GM12878 (cell line): ENCODE results near the gene TM4SF18. TPM values are rescaled to one million over a fixed set of nuclear protein-coding genes. Genes with fewer than 3 reads are reported as not detected.

Experiments
- ATAC-seq: fragments of 200-7000 bp; cut with Tn5 transposase; 3 replicates; pipeline ENCODE4 v1.9.1; 2020; ENCODE audit warnings: mild to moderate bottlenecking, moderate library complexity
- BruUV-seq: library from RNA; stranded (reverse); fragments of 400-500 nt; replicated peaks from 2 replicates; lab custom pipeline; 2021; lab: Mats Ljungman, UMichigan
- CTCF ChIA-PET: fragments of 300-600 bp; sonication (Branson Sonifier 250); formaldehyde crosslinking; extraction: SDS; loops from one replicate; lab custom pipeline; 2021; ENCODE audit warnings: inconsistent platforms; lab: Yijun Ruan, JAX
- POLR2A ChIA-PET: fragments of 350-600 bp; formaldehyde crosslinking; extraction: SDS; loops from one replicate; lab custom pipeline; 2021; ENCODE audit warnings: inconsistent platforms; lab: Charles Lee
- RAD21 ChIA-PET: fragments of 300-600 bp; sonication (Branson Sonifier 250); formaldehyde crosslinking; loops from one replicate; lab custom pipeline; 2023; ENCODE audit warnings: antibody characterized with exemption; ENCODE audit not compliant: unreplicated experiment; lab: Charles Lee
- SMC1A ChIA-PET: fragments of 300-600 bp; sonication (Branson Sonifier 250); formaldehyde crosslinking; loops from one replicate; lab custom pipeline; 2023; ENCODE audit not compliant: unreplicated experiment, uncharacterized antibody; lab: Charles Lee
- DNase-seq: peaks from one replicate; pipeline ENCODE4 v3.0.0-alpha.2; 2011; ENCODE audit warnings: low read depth, low spot score
- FAIRE-seq: peaks from 3 replicates; lab custom pipeline; 2011; peaks lifted over from hg19 to GRCh38; lab: Jason Lieb, UNC
- H2AFZ ChIP-seq: 2 replicates; pipeline ENCODE4 v1.6.0; 2011; ENCODE audit warnings: low read depth, low read length, control low read depth; ENCODE audit not compliant: control insufficient read depth
- H3K27ac ChIP-seq: 2 replicates; pipeline ENCODE4 v1.5.1; 2011; ENCODE audit warnings: control low read depth; ENCODE audit not compliant: control insufficient read depth, insufficient read depth
- H3K27me3 ChIP-seq, 2 experiments: replicated peaks in 1 of 2; 2 replicates each; pipeline versions ENCODE4 v1.6.0 to v1.6.1; 2011; ENCODE audit warnings: low read length in 1 of 2; ENCODE audit not compliant: control insufficient read depth in 2 of 2, insufficient read depth in 2 of 2
- H3K36me3 ChIP-seq, 2 experiments: 2 replicates each; pipeline ENCODE4 v1.5.1; 2011; ENCODE audit warnings: low read length in 1 of 2; ENCODE audit not compliant: control insufficient read depth in 2 of 2, insufficient read depth in 2 of 2
- H3K4me1 ChIP-seq: 2 replicates; pipeline ENCODE4 v1.6.1; 2011; ENCODE audit warnings: mild to moderate bottlenecking, low read length, moderate library complexity, mixed read lengths; ENCODE audit not compliant: control insufficient read depth, insufficient read depth
- H3K4me2 ChIP-seq: 2 replicates; pipeline ENCODE4 v1.6.0; 2011; ENCODE audit warnings: control low read depth; ENCODE audit not compliant: control insufficient read depth, insufficient read depth
- H3K4me3 ChIP-seq: fragments of 200-600 bp; sonication (generic); 2 replicates; pipeline ENCODE4 v1.5.1; 2016
- H3K79me2 ChIP-seq: 2 replicates; pipeline ENCODE4 v1.6.0; 2011; ENCODE audit warnings: low read length; ENCODE audit not compliant: control insufficient read depth, insufficient read depth
- H3K9ac ChIP-seq: 2 replicates; pipeline ENCODE4 v1.8.0; 2011; ENCODE audit warnings: low read length, control low read depth, mixed read lengths; ENCODE audit not compliant: control insufficient read depth, insufficient read depth
- H3K9me3 ChIP-seq: replicated peaks from 3 replicates; pipeline ENCODE4 v1.5.1; 2011; ENCODE audit warnings: mild to moderate bottlenecking, low read length; ENCODE audit not compliant: control insufficient read depth, insufficient read depth
- H4K20me1 ChIP-seq: 2 replicates; pipeline ENCODE4 v1.6.0; 2011; ENCODE audit not compliant: control insufficient read depth, insufficient read depth
- ATF7 ChIP-seq: fragments of 450-650 bp; IDR thresholded peaks from 2 replicates; pipeline ENCODE4 v1.6.1; 2016; ENCODE audit warnings: low read depth, mild to moderate bottlenecking
- BMI1 ChIP-seq: fragments of 450-650 bp; IDR thresholded peaks from 2 replicates; pipeline ENCODE4 v1.6.1; 2016; ENCODE audit warnings: mild to moderate bottlenecking, moderate library complexity, borderline replicate concordance
- CEBPB ChIP-seq, 2 experiments: fragments of 150-350 bp in 1 of 2; IDR thresholded peaks; 2 replicates each; pipeline ENCODE4 v1.6.1; 2012 to 2014; ENCODE audit warnings: low read depth in 2 of 2, low read length in 2 of 2, borderline replicate concordance in 1 of 2, inconsistent platforms in 1 of 2
- CHD4 ChIP-seq: fragments of 200-600 bp; sonication (generic); IDR thresholded peaks from 2 replicates; pipeline ENCODE4 v1.6.1; 2016; ENCODE audit warnings: mild to moderate bottlenecking
- ESRRA ChIP-seq: IDR thresholded peaks from 2 replicates; pipeline ENCODE4 v1.6.1; 2012; ENCODE audit warnings: mild to moderate bottlenecking, low read length, improper control_type of control experiment
- IRF4 ChIP-seq: IDR thresholded peaks from 2 replicates; pipeline ENCODE4 v1.6.1; 2011; ENCODE audit warnings: low read depth, low read length
- KDM1A ChIP-seq: fragments of 200-600 bp; sonication (generic); IDR thresholded peaks from 2 replicates; pipeline ENCODE4 v1.6.1; 2016; ENCODE audit warnings: borderline replicate concordance
- LARP7 ChIP-seq: fragments of 450-650 bp; IDR thresholded peaks from 2 replicates; pipeline ENCODE4 v1.6.1; 2017; ENCODE audit warnings: mild to moderate bottlenecking
- NFIC ChIP-seq: IDR thresholded peaks from 2 replicates; pipeline ENCODE4 v1.6.1; 2012; ENCODE audit warnings: low read depth, mild to moderate bottlenecking, inconsistent platforms, low read length, moderate library complexity
- SIN3A ChIP-seq: IDR thresholded peaks from 2 replicates; pipeline ENCODE4 v1.6.1; 2012; ENCODE audit warnings: low read depth, low read length, improper control_type of control experiment
- SPI1 ChIP-seq: IDR thresholded peaks from 2 replicates; pipeline ENCODE4 v1.6.1; 2011; ENCODE audit warnings: low read depth, mild to moderate bottlenecking, low read length, moderate library complexity, borderline replicate concordance; ENCODE audit not compliant: insufficient read depth
- SUPT20H ChIP-seq: IDR thresholded peaks from 2 replicates; pipeline ENCODE4 v1.6.1; 2011; ENCODE audit warnings: low read depth, mild to moderate bottlenecking, low read length, moderate library complexity, borderline replicate concordance; ENCODE audit not compliant: control insufficient read depth
- ZNF384 ChIP-seq: IDR thresholded peaks from 2 replicates; pipeline ENCODE4 v1.6.1; 2012; ENCODE audit warnings: low read depth, mild to moderate bottlenecking, low read length, improper control_type of control experiment, borderline replicate concordance
- WGBS: methylation state at CpG from one replicate; pipeline ENCODE4 v1.1.6; 2016; ENCODE audit warnings: low lambda C conversion rate; ENCODE audit not compliant: insufficient replicate concordance, insufficient coverage; ENCODE audit errors: missing lambda C conversion rate; 5-methylcytosine and 5-hydroxymethylcytosine counted together
- in situ Hi-C: fragments of 300-500 bp; cut with MboI; formaldehyde crosslinking; loops from 9 replicates; pipeline ENCODE4 v1.14.3; 2018; ENCODE audit warnings: mixed read lengths
- intact Hi-C: fragments of 100-400 bp; cut with micrococcal nuclease; formaldehyde crosslinking; loops from one replicate; pipeline ENCODE4 v1.14.2; 2022; ENCODE audit not compliant: unreplicated experiment
- polyA plus RNA-seq, 11 experiments: library from polyadenylated mRNA; depleted of rRNA in 4 of 11; unstranded in 6 of 11; stranded (reverse) in 5 of 11; fragments of >200 nt; fragmentation: Nextera tagmentation in 4 of 11; fragmentation: Illumina TruSeq in 1 of 11; extraction: Ambion mirVana in 4 of 11; extraction: Trizol in 1 of 11; gene quantifications; 1 replicate in 1 of 11; 2 replicates in 10 of 11; pipeline versions ENCODE4 v1.2.1 to v1.2.3, GENCODE V29; 2011 to 2016; ENCODE audit warnings: inconsistent platforms in 2 of 11, missing spikeins in 2 of 11, low read depth in 1 of 11
- total RNA-seq, 4 experiments: library from RNA; depleted of rRNA in 3 of 4; stranded (reverse); fragments of >200 nt in 3 of 4; fragmentation: Illumina TruSeq in 1 of 4; extraction: Trizol in 1 of 4; gene quantifications; 2 replicates each; pipeline versions ENCODE4 v1.2.1 to v1.2.3, GENCODE V29; 2013 to 2021
- TF ChIP-seq, protein P1 (sequence below): fragments of 150-350 bp; IDR thresholded peaks from 2 replicates; pipeline ENCODE4 v1.6.1; 2014; ENCODE audit warnings: mild to moderate bottlenecking, low read depth, low read length
- TF ChIP-seq, protein P2 (sequence below): IDR thresholded peaks from 2 replicates; pipeline ENCODE4 v1.6.1; 2012; ENCODE audit warnings: low read depth, low read length, improper control_type of control experiment

TM4SF18 gene
- total and polyA plus RNA-seq, 10 of the 15 experiments (the other 5 are each of a cell fraction or from before 2014, with no cell fraction given) = 0.01 TPM; not detected in 9

DNA sequence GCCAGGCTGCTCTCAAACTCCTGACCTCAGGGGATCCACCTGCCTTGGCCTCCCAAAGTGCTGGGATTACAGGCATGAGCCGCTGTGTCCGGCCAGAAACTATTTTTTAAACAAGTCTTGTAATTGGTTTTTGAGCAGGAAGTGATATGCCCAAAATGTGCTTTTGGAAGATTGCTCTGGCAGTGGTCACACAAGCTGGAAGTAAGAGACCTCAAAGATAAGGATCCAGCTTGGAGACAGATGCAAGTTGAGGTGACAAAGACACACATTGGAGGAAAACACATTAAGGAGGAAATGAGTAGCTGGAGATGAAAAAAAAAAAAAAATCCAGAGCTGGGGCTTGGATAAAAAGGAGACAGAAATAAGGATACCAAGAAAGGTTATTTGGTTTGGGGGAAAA lies 6.3 kb downstream of the TM4SF18 start:
- WGBS = 44% methylated on average over 2 of the region's 2 CpGs
- Histone ChIP-seq H3K27me3 (peaks cover 3% of the 10 kb centered on the region in 2 experiments; a peak in 2 of 4 replicates), H3K9me3 (no peaks in the 10 kb centered on the region), H3K4me2 (no peak overlapping the region), H3K79me2 (no peaks in the 10 kb centered on the region), H3K4me3 (no peak overlapping the region), H4K20me1 (no peaks in the 10 kb centered on the region), H3K4me1 (no peaks in the 10 kb centered on the region), H3K9ac (no peak overlapping the region), H2AFZ (no peak overlapping the region), H3K27ac (no peak overlapping the region), H3K36me3 (no peaks in the 10 kb centered on the region)
- no peak for DNase-seq
- FAIRE-seq = no peak
- SMC1A ChIA-PET = interaction anchor here (1.1 to 1.2 kb wide), 2 partner anchors 14 to 16 kb away, joined by 3 to 4 read pairs; no protein-coding TSS in a partner anchor
- intact Hi-C loops = no loop called here
- CTCF ChIA-PET = no interaction called here
- in situ Hi-C loops = no loop called here
- TF ChIP-seq, protein P1, sequence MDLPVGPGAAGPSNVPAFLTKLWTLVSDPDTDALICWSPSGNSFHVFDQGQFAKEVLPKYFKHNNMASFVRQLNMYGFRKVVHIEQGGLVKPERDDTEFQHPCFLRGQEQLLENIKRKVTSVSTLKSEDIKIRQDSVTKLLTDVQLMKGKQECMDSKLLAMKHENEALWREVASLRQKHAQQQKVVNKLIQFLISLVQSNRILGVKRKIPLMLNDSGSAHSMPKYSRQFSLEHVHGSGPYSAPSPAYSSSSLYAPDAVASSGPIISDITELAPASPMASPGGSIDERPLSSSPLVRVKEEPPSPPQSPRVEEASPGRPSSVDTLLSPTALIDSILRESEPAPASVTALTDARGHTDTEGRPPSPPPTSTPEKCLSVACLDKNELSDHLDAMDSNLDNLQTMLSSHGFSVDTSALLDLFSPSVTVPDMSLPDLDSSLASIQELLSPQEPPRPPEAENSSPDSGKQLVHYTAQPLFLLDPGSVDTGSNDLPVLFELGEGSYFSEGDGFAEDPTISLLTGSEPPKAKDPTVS = no peak
- TF ChIP-seq CEBPB (IDR thresholded peaks at IDR 0.05; ENCODE audit: borderline replicate concordance in 1 of 2, low read depth in 2 of 2, low read length in 2 of 2) = no peak
- TF ChIP-seq KDM1A = no peak
- no peak for TF ChIP-seq ZNF384
- no peak for TF ChIP-seq LARP7
- no peak for TF ChIP-seq IRF4
- TF ChIP-seq SPI1 = no peak
- no peak for TF ChIP-seq ATF7
- no peak for TF ChIP-seq SUPT20H
- TF ChIP-seq, protein P2, sequence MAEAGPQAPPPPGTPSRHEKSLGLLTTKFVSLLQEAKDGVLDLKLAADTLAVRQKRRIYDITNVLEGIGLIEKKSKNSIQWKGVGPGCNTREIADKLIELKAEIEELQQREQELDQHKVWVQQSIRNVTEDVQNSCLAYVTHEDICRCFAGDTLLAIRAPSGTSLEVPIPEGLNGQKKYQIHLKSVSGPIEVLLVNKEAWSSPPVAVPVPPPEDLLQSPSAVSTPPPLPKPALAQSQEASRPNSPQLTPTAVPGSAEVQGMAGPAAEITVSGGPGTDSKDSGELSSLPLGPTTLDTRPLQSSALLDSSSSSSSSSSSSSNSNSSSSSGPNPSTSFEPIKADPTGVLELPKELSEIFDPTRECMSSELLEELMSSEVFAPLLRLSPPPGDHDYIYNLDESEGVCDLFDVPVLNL = no peak
- no peak for TF ChIP-seq ESRRA
- TF ChIP-seq NFIC = no peak
- no peak for TF ChIP-seq SIN3A
- no peak for TF ChIP-seq BMI1
- no peak for TF ChIP-seq CHD4
- RAD21 ChIA-PET = interaction anchor here (0.6 kb wide), 1 partner anchor 11 kb away, joined by 3 read pairs; no protein-coding TSS in a partner anchor
- no TSS peak for BruUV-seq
- ATAC-seq = no peak
- POLR2A ChIA-PET = interaction anchor here (0.6 kb wide), 1 partner anchor 76 kb away, joined by 3 read pairs; no protein-coding TSS in a partner anchor
